Mammary epithelial cell (primary cell): ENCODE data around the gene BHLHE23.

Experiments
- CTCF ChIP-seq, 2 donors: IDR thresholded peaks in 1 of 2; conservative IDR thresholded peaks in 1 of 2; 2 replicates each; pipeline ENCODE4 v1.5.1; 2011 to 2012; ENCODE audit warnings: inconsistent platforms in 2 of 2, low read length in 2 of 2, mild to moderate bottlenecking in 2 of 2, control low read depth in 1 of 2, low read depth in 1 of 2; ENCODE audit not compliant: insufficient read depth in 1 of 2; ENCODE audit errors: extremely low read depth in 1 of 2
- EZH2 ChIP-seq: IDR thresholded peaks from 2 replicates; pipeline ENCODE4 v1.6.1; 2012; ENCODE audit warnings: low read length, inconsistent platforms, borderline replicate concordance

- TF ChIP-seq CTCF (conservative IDR thresholded peaks at IDR 0.05 in 1 of 2, IDR thresholded peaks at IDR 0.05 in 1 of 2; ENCODE audit: extremely low read depth in 1 of 2, insufficient read depth in 1 of 2, low read depth in 1 of 2, low read length in 2 of 2) (no peak), EZH2 (no peak)
Measured at GRCh38 chr20:63035603-63036185, 28.9 kb upstream of the BHLHE23 start.
